GM12874 (cell line): ENCODE results near the gene CYP4A11.

Source experiments
- TF ChIP-seq, protein P1 (sequence below): IDR thresholded peaks from 2 replicates; pipeline ENCODE4 v1.5.1; 2011; ENCODE audit warnings: low read depth, mild to moderate bottlenecking, control low read depth, low read length, moderate library complexity; ENCODE audit not compliant: insufficient read depth

The CYP4A11 gene

DNA sequence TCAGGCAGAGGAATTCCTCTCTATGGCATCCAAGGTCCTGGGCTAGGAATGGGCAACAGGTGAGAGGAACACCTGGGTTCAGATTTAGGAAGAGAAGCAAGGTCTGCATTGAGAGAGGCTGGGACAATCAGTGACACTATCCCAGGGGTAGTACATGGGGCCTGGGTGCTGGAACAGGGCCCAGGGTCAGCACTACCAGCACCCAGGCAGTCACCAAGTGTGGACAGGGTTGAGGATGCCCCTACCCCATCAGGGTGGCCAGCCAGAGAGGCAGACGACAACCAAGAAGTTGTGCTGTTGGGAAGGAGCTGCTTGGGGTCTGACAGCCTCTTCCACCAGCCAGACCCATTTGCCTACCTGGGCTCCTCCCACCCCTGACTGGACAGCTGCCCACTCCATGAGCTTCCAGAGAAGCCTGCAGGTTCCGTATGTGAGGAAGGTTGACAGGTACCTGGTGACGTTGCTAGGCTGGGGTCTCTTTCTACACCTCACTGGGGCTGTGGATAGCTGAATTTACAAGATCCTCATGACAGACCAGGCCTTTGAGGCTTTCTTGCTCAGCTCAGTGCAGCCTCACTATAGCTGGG, 13.9 kb downstream of the CYP4A11 start:
- TF ChIP-seq, protein P1, sequence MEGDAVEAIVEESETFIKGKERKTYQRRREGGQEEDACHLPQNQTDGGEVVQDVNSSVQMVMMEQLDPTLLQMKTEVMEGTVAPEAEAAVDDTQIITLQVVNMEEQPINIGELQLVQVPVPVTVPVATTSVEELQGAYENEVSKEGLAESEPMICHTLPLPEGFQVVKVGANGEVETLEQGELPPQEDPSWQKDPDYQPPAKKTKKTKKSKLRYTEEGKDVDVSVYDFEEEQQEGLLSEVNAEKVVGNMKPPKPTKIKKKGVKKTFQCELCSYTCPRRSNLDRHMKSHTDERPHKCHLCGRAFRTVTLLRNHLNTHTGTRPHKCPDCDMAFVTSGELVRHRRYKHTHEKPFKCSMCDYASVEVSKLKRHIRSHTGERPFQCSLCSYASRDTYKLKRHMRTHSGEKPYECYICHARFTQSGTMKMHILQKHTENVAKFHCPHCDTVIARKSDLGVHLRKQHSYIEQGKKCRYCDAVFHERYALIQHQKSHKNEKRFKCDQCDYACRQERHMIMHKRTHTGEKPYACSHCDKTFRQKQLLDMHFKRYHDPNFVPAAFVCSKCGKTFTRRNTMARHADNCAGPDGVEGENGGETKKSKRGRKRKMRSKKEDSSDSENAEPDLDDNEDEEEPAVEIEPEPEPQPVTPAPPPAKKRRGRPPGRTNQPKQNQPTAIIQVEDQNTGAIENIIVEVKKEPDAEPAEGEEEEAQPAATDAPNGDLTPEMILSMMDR, result no peak

DNA sequence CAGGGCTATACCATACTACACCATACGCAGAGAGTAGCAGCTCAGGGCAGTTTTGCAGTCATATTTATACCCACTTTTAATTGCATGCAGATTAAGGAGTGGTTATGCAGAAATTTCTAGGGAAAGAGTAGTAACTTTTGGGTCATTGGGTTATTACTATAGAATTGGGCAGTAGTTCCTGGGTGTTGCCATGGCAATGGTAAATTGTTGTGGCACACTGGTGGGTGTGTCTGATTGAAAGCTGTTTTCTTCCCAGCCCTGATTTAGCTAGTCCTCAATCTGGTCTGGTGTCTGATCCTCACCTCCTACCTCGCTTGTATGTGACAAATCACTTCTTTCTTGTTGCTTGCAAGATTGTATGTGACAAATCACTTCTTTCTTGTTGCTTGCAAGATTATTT, 30.5 kb downstream of the CYP4A11 start:
- TF ChIP-seq, protein P1, result no peak

DNA sequence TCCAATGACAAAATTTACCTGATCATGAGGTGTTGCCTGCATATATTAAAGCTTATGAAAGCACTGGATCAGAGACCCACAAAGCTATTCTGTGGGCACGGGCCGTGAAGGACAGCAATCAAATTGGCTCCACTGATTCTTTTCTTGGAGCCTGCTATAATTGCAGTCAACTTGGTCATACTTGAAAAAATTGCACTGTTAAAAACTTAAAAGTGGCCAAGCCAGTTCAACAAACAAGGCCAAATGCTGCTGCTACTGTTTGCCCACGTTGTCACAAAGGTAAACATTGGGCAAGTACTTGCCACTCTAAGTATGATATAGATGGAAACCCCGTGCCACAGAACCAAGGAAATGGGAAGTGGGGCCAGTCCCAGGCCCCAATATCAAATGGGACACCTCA, 37.8 kb downstream of the CYP4A11 start:
- TF ChIP-seq, protein P1, result no peak

DNA sequence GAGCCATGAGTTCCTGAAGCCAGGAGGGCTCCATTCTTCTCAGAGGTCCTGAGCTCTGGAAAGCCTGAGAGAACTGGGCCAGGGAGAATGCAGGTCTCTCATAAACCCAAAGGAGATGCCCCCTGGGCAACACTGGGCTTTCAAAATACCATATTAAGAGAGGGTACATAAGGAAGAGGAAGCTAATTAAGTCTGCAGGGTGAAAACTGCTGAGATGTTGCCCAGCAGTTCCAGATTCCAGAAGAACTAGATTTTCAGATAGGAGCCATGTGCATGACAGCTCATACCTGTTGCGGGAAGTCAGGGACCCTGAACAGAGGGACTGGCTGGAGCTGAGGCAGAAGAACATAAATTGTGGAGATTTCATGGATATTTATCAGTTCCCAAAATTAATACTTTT, 40.9 kb downstream of the CYP4A11 start:
- TF ChIP-seq, protein P1, result no peak
